HG03575 (cell line): ENCODE results near the gene RPS6KA3.

Experiments
- ATAC-seq: cut with Tn5 transposase; IDR thresholded peaks from one replicate; pipeline ENCODE4 v1.9.1; 2021; ENCODE audit not compliant: unreplicated experiment, insufficient number of reproducible peaks, low FRiP score; ENCODE audit errors: extremely low read depth

RPS6KA3 gene

DNA sequence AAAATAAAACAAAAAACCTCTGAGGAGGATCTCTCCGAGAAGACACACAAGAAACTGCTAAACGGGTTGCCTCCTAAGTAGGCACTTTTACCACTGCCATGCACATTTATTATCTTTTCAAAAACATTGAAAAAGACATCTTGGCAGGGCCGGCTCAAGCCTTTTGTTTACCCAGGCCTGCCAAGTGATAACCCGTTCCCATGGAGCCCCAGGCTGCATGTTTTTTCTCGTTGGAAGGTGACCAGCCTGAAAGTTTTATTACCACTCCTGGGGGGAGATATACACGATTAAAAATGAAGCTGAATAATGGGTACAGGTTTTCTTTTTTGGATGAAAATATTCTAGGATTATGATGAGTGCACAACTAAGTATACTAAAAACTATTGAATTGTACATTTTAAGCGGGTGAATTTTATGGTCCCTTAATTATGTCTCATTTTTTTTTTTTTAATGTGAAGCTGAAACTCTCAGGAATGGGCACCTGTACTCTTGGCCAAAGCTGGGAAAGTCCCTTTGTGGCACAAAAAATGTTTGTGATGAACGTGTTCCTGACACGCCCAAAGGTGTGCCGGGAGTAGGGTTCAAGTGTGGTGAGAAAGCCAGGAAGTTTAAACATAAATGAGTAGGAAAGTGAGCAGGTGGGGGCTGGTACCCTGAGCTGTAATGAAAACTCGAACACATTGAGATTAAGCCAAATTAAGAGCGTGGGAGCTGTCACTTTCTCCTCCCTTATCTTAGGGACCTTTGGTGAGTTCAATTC is 148.5 kb downstream of the RPS6KA3 start:
- ATAC-seq, result no peak

DNA sequence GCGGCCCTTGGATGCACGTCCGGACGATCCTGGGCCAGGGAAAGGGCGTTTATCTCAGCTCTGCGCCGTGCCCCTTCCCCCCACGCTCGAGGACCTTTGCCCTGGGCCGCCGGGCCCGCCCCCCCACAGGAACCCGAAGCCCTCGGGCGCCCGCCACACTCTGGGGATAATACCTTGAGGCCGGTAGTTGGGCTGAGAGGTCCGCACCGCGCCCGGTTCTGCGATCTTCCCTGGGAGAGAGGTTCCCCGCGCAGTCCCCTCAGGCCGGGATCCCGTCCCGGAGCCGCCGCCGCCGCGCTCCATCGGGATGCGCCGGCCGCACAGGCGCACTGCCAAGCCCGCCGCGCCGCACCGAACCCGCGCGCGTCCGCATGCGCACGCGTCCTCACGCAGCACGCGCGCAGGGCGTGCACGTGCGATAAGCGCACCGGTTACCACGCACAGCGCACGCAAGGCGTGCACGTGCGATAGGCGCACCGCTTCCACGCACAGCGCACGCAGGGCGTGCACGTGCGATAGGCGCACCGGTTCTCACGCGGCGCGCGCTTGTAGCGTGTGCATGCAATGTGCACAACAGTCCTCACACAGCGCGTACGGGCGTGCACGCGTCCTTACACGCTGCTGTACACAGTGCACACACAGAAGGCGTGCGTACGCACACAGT is 150.0 kb downstream of the RPS6KA3 start, which contains the start of gene MAP7D2:
MAP7D2 (minus strand) TSS at position 331 of the 664 bp plus-strand sequence; CDS start at position 303, 28 bp downstream.
- ATAC-seq, result no peak

DNA sequence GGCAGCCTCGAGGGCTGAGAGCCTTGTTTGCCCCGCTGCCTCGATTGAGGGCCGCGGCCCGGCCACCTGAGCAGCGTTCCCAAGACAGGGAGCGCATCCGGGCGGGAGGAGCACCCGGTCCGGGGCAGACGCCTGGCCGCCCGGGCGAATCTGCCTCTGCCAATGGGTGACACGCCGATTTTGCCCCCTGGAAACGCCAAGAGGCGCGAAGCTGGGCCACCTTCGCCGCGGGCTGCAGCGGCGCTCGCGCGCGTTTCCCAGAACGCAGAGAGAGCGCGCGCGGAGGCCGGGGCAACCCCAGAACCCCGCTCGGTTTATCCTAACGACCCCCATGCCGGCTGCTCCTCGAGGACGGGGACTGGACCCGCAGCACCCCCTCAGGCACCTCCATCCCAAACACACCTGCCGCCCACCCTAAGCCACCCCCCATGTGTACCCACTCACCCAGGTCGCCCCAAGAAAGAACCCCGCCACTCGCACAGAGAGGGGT is 150.6 kb downstream of the RPS6KA3 start:
- no peak for ATAC-seq

DNA sequence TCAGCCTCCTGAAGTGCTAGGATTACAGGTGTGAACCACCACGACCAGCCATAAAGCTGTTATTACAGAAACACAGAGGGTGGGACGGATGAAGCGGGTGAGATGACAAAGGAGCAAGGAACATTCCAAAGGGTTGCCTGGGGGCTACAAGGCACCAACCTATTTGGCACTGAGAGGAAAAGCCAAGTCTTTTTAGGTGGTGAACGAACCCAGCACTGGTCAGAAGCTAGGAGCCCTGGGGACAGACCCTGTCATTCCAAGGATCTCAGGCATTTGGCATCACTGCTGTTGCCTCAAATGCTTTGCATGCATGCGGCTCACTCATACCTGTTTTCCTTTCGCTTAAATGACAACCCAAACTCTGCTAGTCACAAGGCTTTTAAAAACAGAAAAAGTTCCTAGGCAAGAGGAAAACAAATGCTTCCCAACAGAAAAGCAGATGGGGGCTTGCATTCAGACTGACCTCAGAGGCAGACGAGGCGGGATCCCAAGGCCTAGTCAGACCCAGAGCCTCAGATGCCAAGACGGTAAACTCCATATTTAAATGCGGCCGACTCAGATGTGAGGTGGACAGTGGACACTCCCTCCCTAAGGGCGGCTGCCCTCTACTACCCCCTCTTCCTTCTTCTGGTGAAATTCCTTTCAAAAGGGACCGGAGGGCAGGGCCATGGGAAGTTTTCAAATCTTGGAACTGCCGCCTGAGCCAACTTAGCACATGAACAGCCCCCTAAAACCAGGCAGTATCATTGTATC is 154.5 kb downstream of the RPS6KA3 start:
- no peak for ATAC-seq

DNA sequence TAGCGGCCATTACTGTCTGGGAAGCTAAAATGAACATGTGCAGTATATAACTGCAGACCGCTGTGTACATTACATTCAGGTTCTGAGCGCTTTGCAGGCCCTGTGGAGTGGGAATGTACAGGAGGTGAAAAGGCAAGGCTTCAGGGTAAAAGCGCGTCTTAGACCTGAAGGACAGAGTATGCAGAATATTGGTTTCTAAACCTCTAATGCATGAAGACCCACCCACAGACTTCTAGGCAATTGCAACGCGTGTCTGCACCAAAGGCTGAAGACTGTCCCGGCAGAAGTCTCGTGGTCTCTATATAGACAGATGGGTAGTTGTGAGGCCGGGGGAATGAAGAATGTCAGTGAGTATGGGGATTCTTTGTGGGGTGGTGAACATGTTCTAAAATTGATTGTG is 155.4 kb downstream of the RPS6KA3 start:
- ATAC-seq, result no peak

DNA sequence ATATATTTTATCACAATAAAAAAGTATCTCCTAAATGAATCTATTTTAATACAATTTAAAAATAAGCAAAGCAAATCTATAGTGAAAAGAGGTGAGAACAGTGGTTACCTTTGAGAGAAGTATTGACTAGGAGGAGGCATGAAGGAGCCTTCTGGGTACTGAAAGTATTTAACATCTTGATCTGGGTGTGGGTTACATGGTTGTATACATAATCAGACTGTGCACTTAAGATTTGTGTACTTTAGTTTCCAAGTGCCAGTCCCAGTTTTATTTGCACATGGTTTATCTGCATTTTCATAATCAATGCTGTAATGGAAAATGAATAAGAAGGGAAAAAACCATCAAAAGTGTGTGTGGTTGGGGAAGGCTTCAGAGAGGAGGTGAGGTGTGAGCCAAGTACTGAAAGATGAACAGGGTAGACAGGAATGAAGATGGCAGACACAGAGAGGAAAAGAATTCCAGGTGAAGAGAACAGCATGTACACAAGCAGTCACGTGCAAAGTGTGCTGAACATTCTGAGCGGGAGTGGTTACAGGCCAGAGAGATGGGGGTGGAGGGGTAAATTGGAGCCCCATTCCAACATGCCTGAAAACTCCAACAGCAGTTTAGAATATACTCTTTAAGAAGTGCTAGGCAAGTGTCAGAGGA is 164.7 kb downstream of the RPS6KA3 start:
- no peak for ATAC-seq
